ENCODE measurements around the gene CEMIP. TPM values are rescaled to one million over a fixed set of nuclear protein-coding genes. Genes with fewer than 3 reads are reported as not detected.

The CEMIP gene
- total RNA-seq, 1 donor from 2014 or later, result 0.83 TPM

- no peak overlapping the region for H3K27ac Mint-ChIP-seq
- no peak overlapping the region for H3K4me3 Mint-ChIP-seq
Measured at GRCh38 chr15:80849308-80849707, 70.1 kb downstream of the CEMIP start.

GRCh38 chr15:80850941-80851451 is 71.8 kb downstream of the CEMIP start:
- H3K36me3 Mint-ChIP-seq, result no peaks in the 10 kb centered on the region
- H3K9me3 Mint-ChIP-seq, result no peaks in the 10 kb centered on the region
- no peak overlapping the region for H3K27ac Mint-ChIP-seq
- no peak for TF ChIP-seq CTCF (IDR thresholded peaks at IDR 0.05; ENCODE audit: unreplicated experiment)
- H3K4me3 Mint-ChIP-seq, result no peak overlapping the region
- H3K27me3 Mint-ChIP-seq (ENCODE audit: low read depth), result peaks cover 42% of the 10 kb centered on the region
- H3K4me1 Mint-ChIP-seq, result no peaks in the 10 kb centered on the region
- DNase-seq (ENCODE audit: low spot score in 2 of 2, unreplicated experiment in 2 of 2), result no peak

More at GRCh38 chr15:80849308-80849707, 70.1 kb downstream of the CEMIP start:
- no peaks in the 10 kb centered on the region for H3K9me3 Mint-ChIP-seq
- no peaks in the 10 kb centered on the region for H3K36me3 Mint-ChIP-seq
- peaks cover 47% of the 10 kb centered on the region for H3K27me3 Mint-ChIP-seq (ENCODE audit: low read depth)
- DNase-seq (ENCODE audit: low spot score in 2 of 2, unreplicated experiment in 2 of 2), result no peak
- no peak for TF ChIP-seq CTCF (IDR thresholded peaks at IDR 0.05; ENCODE audit: unreplicated experiment)
- H3K4me1 Mint-ChIP-seq, result no peaks in the 10 kb centered on the region

GRCh38 chr15:80852676-80853075 is 73.5 kb downstream of the CEMIP start:
- DNase-seq (ENCODE audit: low spot score in 2 of 2, unreplicated experiment in 2 of 2), result no peak

DNA sequence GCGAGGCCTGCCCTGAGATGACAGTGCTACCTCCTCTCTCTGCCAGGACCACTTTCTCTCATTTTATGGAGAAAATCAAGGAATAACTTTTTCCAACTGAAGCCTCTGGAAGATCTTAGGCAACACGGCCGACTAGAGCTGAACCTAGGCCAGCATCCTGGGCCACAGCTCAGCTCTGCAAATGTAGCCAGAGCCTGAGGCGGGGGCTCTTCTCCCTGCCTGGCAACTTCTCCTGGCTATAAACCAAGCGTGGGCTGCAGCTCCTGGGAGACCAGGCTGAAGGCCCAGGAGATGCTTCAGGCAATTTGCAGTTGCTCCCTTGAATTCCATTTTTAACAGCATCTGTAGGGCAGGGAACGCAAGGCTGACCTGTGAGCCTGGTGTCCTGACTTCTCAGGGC is 74.9 kb downstream of the CEMIP start:
- no peak for DNase-seq (ENCODE audit: low spot score in 2 of 2, unreplicated experiment in 2 of 2)
- no peaks in the 10 kb centered on the region for H3K36me3 Mint-ChIP-seq
- no peak overlapping the region for H3K4me3 Mint-ChIP-seq
- peaks cover 31% of the 10 kb centered on the region for H3K27me3 Mint-ChIP-seq (ENCODE audit: low read depth)
- no peaks in the 10 kb centered on the region for H3K9me3 Mint-ChIP-seq
- H3K4me1 Mint-ChIP-seq, result no peaks in the 10 kb centered on the region
- no peak overlapping the region for H3K27ac Mint-ChIP-seq
- TF ChIP-seq CTCF (IDR thresholded peaks at IDR 0.05; ENCODE audit: unreplicated experiment), result no peak

More at GRCh38 chr15:80852676-80853075, 73.5 kb downstream of the CEMIP start:
- Mint-ChIP-seq H3K27ac (no peak overlapping the region), H3K4me3 (no peak overlapping the region), H3K4me1 (no peaks in the 10 kb centered on the region), H3K36me3 (no peaks in the 10 kb centered on the region), H3K9me3 (no peaks in the 10 kb centered on the region), H3K27me3 (ENCODE audit: low read depth) (peaks cover 33% of the 10 kb centered on the region)
- TF ChIP-seq CTCF (IDR thresholded peaks at IDR 0.05; ENCODE audit: unreplicated experiment), result no peak

DNA sequence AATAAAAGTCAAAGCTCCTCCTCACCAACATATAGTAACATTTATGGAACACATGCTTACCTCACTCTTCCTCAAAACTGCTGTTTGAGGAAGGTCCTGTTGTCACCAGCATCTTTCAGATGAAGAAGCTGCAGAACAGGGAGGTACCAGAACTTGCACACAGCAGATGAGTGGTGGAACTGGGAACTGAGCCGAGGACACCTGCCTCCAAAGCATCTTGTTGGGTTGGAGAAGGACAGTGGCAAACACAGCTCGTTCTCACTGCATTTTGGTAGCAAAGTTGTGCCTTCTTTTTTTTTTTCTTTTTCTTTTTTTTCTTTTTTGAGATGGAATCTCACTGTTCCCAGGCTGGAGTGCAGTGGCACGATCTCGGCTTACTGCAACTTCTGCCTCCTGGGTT is 76.0 kb downstream of the CEMIP start:
- DNase-seq (ENCODE audit: low spot score in 2 of 2, unreplicated experiment in 2 of 2), result no peak
- Mint-ChIP-seq H3K4me1 (no peaks in the 10 kb centered on the region), H3K27ac (no peak overlapping the region), H3K27me3 (ENCODE audit: low read depth) (peaks cover 21% of the 10 kb centered on the region), H3K36me3 (no peaks in the 10 kb centered on the region), H3K4me3 (no peak overlapping the region), H3K9me3 (no peaks in the 10 kb centered on the region)
- TF ChIP-seq CTCF (IDR thresholded peaks at IDR 0.05; ENCODE audit: unreplicated experiment), result no peak

- Mint-ChIP-seq H3K9me3 (no peaks in the 10 kb centered on the region), H3K36me3 (no peaks in the 10 kb centered on the region), H3K27ac (no peak overlapping the region), H3K4me1 (no peaks in the 10 kb centered on the region), H3K4me3 (no peak overlapping the region), H3K27me3 (ENCODE audit: low read depth) (peaks cover 20% of the 10 kb centered on the region)
- no peak for TF ChIP-seq CTCF (IDR thresholded peaks at IDR 0.05; ENCODE audit: unreplicated experiment)
- DNase-seq (ENCODE audit: low spot score in 2 of 2, unreplicated experiment in 2 of 2), result no peak
Measured at GRCh38 chr15:80856400-80856799, 77.2 kb downstream of the CEMIP start.
